Measurements from ENCODE around the gene SMAD3. TPM values are rescaled to one million over a fixed set of nuclear protein-coding genes. Genes with fewer than 3 reads are reported as not detected.

The SMAD3 gene
- total RNA-seq, 1 experiment from 2014 or later = 89.2 TPM

DNA sequence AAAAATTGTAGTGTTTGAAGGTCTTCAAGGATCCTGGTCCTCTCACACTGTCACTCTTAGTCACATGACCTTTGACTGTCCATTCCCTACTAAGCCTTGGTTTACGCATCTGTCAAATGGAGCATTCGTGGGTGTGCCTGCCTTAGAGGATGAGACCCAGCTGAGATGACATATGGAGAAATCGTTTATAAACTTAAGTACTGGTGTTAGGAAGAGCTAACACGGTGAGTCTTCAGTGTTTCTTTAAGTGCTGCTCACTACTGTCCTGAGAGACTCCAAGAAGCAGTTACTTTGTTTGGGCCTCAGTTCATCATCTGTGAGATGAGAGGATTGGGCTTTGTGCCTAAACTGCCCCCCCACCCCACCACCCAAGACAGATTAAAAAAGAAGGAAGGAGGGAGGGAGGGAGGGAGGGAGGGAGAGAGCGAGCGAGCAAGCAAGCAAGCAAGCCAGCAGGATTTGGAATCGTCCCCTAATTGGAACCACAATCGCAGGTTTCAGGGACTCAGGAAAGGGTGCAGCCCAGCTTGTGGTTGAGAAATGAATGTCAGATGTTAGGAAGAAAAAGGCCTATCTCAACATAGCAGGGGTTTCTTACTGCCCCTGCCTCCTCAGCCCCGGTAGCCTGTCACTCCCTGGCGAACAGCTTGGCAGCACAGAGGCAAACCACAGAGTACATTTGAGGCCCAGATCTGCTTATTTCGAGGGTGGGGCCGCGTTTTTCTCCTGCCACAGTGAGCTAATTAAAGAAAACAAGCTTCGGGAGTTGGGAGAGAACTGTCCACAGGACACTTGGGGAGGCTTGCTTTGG is 32.7 kb downstream of the SMAD3 start:
- Histone ChIP-seq H3K79me2 (ENCODE audit: insufficient read depth, low read length) (peaks cover 98% of the 10 kb centered on the region), H3K4me1 (ENCODE audit: control insufficient read depth in 1 of 2, insufficient read depth in 2 of 2, low read length in 2 of 2) (peaks cover 50 to 84% of the 10 kb centered on the region in 2 experiments), H3K4me2 (ENCODE audit: low read length) (peak overlapping the region; percentile 48), H4K20me1 (ENCODE audit: insufficient read depth) (peaks cover 7% of the 10 kb centered on the region; the same call in 1 of the 2 replicates), H3K4me3 (replicated peaks in 1 of 2; ENCODE audit: low read depth in 1 of 2, low read length in 2 of 2) (no peak overlapping the region), H3K9me2 (ENCODE audit: insufficient read depth) (no peaks in the 10 kb centered on the region), H3K9ac (ENCODE audit: low read length) (peak overlapping the region; percentile 32), H3K36me3 (ENCODE audit: control insufficient read depth in 1 of 2, insufficient read depth in 2 of 2, low read length in 2 of 2) (peaks cover 0 to 32% of the 10 kb centered on the region in 2 experiments; a peak in 1 of 4 replicates), H3K27ac (ENCODE audit: low read depth, low read length) (0 out of 2 replicates have a peak overlapping the region, but pooled peaks have one; percentile 14), H3K27me3 (ENCODE audit: insufficient read depth, low read length) (no peaks in the 10 kb centered on the region), H3K9me3 (ENCODE audit: control insufficient read depth in 1 of 2, insufficient read depth in 1 of 2, low read depth in 1 of 2, low read length in 2 of 2) (no peaks in the 10 kb centered on the region), H2AFZ (ENCODE audit: low read depth, low read length, poor library complexity, severe bottlenecking) (no peak overlapping the region)
- CTCF ChIA-PET = no interaction called here
- intact Hi-C loops (cut with micrococcal nuclease) = no loop called here
- POLR2A ChIA-PET = no interaction called here
- DNase-seq (ENCODE audit: low read depth, low spot score) (no peak), ATAC-seq (no peak)
- BruUV-seq (replicated peaks) = no TSS peak
- TF ChIP-seq, protein P1, sequence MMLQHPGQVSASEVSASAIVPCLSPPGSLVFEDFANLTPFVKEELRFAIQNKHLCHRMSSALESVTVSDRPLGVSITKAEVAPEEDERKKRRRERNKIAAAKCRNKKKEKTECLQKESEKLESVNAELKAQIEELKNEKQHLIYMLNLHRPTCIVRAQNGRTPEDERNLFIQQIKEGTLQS (IDR thresholded peaks at IDR 0.05) = no peak
- TF ChIP-seq RAD21 (IDR thresholded peaks at IDR 0.05; ENCODE audit: low read depth) (no peak), FOSL1 (IDR thresholded peaks at IDR 0.05; ENCODE audit: low read depth) (no peak), YY1 (IDR thresholded peaks at IDR 0.05; ENCODE audit: extremely low read depth, insufficient replicate concordance, low read depth, low read length) (no peak), TCF7L2 (IDR thresholded peaks at IDR 0.05; ENCODE audit: borderline replicate concordance, extremely low read depth, insufficient read depth, insufficient read length) (no peak), CEBPB (IDR thresholded peaks at IDR 0.05; ENCODE audit: low read depth) (no peak), EZH2phosphoT487 (IDR thresholded peaks at IDR 0.05; ENCODE audit: borderline replicate concordance) (no peak), SRF (IDR thresholded peaks at IDR 0.05; ENCODE audit: low read depth) (no peak), POLR2AphosphoS5 (IDR thresholded peaks at IDR 0.05; ENCODE audit: low read depth, low read length) (no peak), EZH2 (IDR thresholded peaks at IDR 0.05) (no peak), ZFX (IDR thresholded peaks at IDR 0.05) (no peak), POLR2A (IDR thresholded peaks at IDR 0.05; ENCODE audit: borderline replicate concordance, extremely low read depth, insufficient read depth, insufficient read length) (no peak), JUND (IDR thresholded peaks at IDR 0.05) (no peak), EGR1 (IDR thresholded peaks at IDR 0.05; ENCODE audit: low read depth) (no peak), SP1 (IDR thresholded peaks at IDR 0.05; ENCODE audit: low read depth) (no peak)
- TF ChIP-seq, protein P2, sequence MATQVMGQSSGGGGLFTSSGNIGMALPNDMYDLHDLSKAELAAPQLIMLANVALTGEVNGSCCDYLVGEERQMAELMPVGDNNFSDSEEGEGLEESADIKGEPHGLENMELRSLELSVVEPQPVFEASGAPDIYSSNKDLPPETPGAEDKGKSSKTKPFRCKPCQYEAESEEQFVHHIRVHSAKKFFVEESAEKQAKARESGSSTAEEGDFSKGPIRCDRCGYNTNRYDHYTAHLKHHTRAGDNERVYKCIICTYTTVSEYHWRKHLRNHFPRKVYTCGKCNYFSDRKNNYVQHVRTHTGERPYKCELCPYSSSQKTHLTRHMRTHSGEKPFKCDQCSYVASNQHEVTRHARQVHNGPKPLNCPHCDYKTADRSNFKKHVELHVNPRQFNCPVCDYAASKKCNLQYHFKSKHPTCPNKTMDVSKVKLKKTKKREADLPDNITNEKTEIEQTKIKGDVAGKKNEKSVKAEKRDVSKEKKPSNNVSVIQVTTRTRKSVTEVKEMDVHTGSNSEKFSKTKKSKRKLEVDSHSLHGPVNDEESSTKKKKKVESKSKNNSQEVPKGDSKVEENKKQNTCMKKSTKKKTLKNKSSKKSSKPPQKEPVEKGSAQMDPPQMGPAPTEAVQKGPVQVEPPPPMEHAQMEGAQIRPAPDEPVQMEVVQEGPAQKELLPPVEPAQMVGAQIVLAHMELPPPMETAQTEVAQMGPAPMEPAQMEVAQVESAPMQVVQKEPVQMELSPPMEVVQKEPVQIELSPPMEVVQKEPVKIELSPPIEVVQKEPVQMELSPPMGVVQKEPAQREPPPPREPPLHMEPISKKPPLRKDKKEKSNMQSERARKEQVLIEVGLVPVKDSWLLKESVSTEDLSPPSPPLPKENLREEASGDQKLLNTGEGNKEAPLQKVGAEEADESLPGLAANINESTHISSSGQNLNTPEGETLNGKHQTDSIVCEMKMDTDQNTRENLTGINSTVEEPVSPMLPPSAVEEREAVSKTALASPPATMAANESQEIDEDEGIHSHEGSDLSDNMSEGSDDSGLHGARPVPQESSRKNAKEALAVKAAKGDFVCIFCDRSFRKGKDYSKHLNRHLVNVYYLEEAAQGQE (IDR thresholded peaks at IDR 0.05; ENCODE audit: low read depth) = no peak
- TF ChIP-seq, protein P3, sequence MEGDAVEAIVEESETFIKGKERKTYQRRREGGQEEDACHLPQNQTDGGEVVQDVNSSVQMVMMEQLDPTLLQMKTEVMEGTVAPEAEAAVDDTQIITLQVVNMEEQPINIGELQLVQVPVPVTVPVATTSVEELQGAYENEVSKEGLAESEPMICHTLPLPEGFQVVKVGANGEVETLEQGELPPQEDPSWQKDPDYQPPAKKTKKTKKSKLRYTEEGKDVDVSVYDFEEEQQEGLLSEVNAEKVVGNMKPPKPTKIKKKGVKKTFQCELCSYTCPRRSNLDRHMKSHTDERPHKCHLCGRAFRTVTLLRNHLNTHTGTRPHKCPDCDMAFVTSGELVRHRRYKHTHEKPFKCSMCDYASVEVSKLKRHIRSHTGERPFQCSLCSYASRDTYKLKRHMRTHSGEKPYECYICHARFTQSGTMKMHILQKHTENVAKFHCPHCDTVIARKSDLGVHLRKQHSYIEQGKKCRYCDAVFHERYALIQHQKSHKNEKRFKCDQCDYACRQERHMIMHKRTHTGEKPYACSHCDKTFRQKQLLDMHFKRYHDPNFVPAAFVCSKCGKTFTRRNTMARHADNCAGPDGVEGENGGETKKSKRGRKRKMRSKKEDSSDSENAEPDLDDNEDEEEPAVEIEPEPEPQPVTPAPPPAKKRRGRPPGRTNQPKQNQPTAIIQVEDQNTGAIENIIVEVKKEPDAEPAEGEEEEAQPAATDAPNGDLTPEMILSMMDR (IDR thresholded peaks at IDR 0.05 in 2 of 3, conservative IDR thresholded peaks at IDR 0.05 in 1 of 3; ENCODE audit: borderline replicate concordance in 1 of 3, insufficient read depth in 1 of 3, low read depth in 2 of 3, low read length in 2 of 3) = no peak
- RAD21 ChIA-PET (ENCODE audit: low non-redundant PET in 1 of 2, low total read pairs in 2 of 2, uncharacterized antibody in 2 of 2, unreplicated experiment in 2 of 2) = no interaction called here
